Activated naive CD4-positive, alpha-beta T cell treated with anti-CD3 and anti-CD28 coated beads, Interleukin-2, amount 50 U/mL, for 16 hours (primary cell): ENCODE data around the gene CAST.

Experiments
- DNase-seq: peaks from one replicate; pipeline ENCODE4 v3.0.0-alpha.2; 2020

Gene CAST

GRCh38 chr5:96823900-96824380 is 161.8 kb downstream of the CAST start:
- DNase-seq = no peak
